OCI-LY7 (cell line): ENCODE results near the gene MPPED2.

Experiments
- CTCF ChIP-seq: fragments of 200-600 bp; sonication (generic); conservative IDR thresholded peaks from 2 replicates; pipeline ENCODE4 v1.5.1; 2014; ENCODE audit warnings: mild to moderate bottlenecking, antibody characterized with exemption, low read length, moderate library complexity, mixed read lengths
- EZH2phosphoT487 ChIP-seq: fragments of 200-600 bp; sonication (generic); IDR thresholded peaks from 2 replicates; pipeline ENCODE4 v1.6.1; 2018; ENCODE audit warnings: low read depth, borderline replicate concordance, mild to moderate bottlenecking, mixed run types, antibody characterized with exemption, low read length, moderate library complexity, mixed read lengths

GRCh38 chr11:30619767-30620166 is 33.6 kb upstream of the MPPED2 start:
- TF ChIP-seq CTCF (no peak), EZH2phosphoT487 (no peak)
